Measurements from ENCODE around the gene KAZN.

- TF ChIP-seq CTCF (IDR thresholded peaks at IDR 0.05) (no peak), POLR2A (IDR thresholded peaks at IDR 0.05) (no peak)
Observed at GRCh38 chr1:15004396-15004795, 405.9 kb downstream of the KAZN start.
